CD4-positive, alpha-beta T cell treated with Interleukin-1 beta for 1 hour (primary cell): ENCODE measurements around the gene FOXRED2.
"Not testable (repeated sequence)": the region's sequence is repeated elsewhere in the genome, so short reads cannot be mapped to it uniquely, and the experiment has no call there.

Source experiments
- DNase-seq, 2 donors: peaks; one replicate each; pipeline ENCODE4 v3.0.0-alpha.2; 2020 to 2022

The FOXRED2 gene

DNA sequence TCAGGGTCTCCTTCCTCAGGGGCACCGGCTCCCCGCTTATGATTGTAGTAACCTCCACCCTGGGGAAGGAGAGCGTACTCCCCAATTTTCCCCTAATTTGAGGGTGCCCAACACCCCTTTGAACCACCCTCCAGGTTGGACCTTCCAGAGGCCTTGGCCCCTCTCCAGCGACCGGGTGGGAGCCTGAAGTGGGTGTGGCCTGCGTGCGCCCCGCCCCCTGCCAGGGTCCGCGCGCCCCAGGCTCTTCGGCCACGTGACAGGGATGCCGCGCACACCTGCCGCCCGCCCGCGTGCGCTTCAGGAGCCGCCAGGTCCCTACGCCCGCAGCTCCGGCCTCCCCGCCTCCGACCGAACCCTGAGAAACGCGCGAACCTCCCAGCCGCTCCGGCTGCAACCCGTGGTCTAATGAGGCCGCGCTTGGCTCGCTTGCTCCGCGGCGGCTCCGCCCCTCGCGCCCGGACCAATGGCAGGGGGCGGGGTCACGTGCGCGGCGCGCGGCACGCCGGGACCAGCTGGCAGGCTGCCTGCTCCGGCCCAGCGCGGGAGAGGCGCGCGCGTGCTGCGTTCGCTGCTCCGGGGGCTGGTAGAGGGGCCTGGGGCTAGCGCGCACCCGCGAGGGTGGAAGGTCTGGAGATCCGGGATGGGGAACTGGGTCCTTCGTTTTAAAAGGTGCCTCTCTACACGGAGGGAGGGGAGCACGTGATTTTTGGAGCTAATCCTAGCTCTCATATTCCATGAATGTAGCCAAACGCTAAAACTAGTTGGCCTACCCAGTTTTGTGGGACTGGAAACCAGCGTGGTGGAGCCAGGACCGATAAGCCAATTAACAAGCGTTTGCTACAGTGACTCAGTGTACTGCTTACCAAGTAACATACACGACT lies at the start of gene FOXRED2:
Gene FOXRED2, minus strand, starts transcription at position 404 of the 881 bp plus-strand sequence. CDS start 618 bp downstream, outside the sequence.
- peak; percentile 89 to 92 for DNase-seq

DNA sequence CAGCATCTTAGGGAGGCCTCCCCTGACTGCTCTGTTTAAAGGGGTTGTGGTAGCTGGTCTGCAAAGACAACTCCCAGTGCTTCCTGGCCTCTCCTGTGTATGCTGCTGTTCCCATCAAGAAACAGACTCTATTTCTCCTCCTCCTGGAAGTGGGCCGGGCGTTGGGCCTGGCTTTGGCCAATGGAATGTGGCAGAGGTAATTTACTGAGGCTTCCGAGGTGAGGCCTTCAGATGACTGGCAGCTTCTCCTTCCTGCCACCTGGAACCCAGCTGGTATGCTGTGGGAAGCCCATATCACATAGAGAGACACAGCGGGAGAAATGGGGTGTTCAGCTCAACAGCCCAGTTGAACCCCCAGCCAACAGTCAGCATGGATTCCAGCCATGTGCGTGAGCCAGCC lies 47.3 kb upstream of the FOXRED2 start:
- DNase-seq = no peak

GRCh38 chr22:36552289-36552688 lies 45.4 kb upstream of the FOXRED2 start:
- DNase-seq = peak in 1 of 2 donors; percentile 19

GRCh38 chr22:36550701-36551495 lies 44.1 kb upstream of the FOXRED2 start:
- DNase-seq = no peak

- DNase-seq = no peak
Measured at GRCh38 chr22:36549033-36549432, 42.2 kb upstream of the FOXRED2 start.

GRCh38 chr22:36548606-36549005 lies 41.8 kb upstream of the FOXRED2 start:
- no peak for DNase-seq

GRCh38 chr22:36546932-36547331 lies 40.1 kb upstream of the FOXRED2 start:
- DNase-seq = no peak

DNA sequence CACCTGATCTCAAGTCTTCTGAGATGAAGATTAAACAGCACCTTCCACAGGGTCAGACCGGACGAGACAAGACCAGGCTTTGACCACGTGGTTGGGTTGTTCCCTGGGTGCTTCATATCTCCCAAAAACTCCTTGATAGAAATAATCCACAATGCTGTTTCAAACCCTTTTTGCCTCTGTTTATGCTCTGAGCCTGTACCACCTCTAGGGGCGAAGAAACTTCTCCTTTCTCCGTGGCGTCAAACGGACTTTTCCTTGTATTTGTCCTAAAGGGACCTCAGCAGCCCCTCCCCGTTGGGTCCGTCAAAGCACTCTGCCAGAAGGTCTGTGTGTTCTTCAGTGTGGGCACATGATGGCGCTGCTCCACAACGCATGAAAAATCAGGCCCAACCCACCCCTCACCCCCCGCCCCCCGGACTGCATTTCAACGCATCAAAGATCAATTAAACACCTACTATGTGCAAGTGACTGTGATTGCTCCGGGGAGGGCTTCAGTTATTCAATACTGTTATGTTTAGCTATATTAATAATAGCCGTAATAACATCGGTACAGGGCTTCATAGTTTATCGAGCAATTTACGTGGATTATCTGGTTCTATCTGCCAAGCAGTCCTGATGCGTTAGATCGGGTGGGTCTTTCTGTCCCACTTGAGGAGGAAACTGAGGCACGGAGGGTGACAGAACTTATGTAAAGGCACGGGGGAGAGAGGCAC lies 39.4 kb upstream of the FOXRED2 start:
- DNase-seq = peak; percentile 26 to 40

DNA sequence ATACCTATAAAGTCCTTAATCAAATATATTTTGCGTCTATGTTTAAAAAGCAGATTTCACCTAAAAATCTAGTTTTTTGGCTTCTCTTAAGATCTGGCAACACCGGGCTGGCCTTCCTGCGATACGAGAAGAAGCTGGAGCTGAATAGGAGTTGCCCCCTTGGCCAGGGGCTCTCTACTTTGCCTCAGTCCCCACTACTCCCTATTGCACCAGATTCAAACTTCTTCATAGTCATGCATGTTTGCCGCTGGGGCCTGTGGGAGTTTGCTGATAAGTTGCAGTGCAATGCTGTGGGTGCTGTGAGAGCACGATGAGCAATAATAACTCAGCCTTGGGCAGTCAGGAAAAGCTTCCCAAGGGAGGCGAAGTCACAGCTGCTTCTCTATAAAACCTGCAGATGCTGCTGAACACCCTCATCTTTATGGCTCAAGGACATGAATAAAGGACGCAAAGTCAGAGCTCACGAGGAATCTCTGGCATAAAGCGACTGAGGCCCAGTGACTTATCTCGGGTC lies 37.3 kb upstream of the FOXRED2 start:
- no peak for DNase-seq

GRCh38 chr22:36541831-36542411 lies 35.1 kb upstream of the FOXRED2 start:
- no peak for DNase-seq

DNA sequence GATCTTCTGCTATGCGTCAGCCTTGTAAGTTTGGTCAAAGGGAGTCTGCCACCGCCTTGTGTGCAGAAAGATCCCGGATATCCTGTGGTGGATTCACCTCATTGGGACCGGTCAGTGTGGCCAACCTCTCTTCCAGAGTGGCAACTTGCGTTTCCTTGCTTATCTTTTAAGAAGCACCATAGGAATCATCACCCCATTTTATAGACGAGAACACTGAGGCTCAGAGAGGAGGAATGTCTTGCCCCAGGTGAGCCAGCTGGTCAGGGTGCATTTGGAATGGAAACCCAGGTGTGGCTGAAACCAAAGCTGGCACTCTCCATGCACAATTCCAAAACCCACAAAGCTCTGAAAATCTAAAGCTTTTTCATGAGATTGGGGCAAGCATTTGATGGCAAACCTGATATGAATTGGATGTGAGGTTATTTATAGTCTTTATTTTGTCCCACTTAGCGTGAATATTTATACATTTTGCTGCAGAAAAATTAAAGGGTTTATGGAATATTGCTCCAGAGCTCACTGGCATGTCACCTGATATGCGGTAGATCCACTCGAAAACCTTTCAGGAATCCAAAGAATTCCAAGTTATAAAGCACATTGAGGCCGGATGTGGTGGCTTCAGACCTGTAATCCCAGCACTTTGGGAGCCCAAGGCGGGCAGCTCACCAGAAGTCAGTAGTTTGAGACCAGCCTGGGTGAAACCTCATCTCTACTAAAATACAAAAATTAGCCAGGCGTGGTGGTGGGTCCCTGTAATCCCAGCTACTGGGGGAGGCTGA lies 34.2 kb upstream of the FOXRED2 start:
- no peak for DNase-seq

- DNase-seq = no peak
Measured at GRCh38 chr22:36538529-36538928, 31.7 kb upstream of the FOXRED2 start.

DNA sequence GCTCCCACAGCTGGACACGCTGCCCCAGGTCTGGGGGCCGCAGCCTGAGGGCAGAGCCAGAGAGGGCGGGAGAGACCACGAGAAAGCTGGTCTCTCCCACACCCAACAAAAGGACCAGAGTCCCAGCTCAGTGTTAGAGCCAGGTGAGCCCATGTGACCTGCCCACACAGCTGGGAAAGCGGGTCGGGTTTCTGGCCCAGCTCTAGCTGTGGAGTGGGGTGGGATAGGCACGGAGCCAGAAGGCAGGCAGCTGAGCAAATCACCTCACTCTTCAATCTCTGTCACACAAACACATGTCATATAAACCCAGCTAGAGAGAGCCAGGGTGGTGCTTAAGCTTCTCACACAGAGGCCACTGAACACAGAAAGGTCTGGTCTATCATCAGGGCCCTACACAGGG lies 29.9 kb upstream of the FOXRED2 start:
- no peak for DNase-seq

DNA sequence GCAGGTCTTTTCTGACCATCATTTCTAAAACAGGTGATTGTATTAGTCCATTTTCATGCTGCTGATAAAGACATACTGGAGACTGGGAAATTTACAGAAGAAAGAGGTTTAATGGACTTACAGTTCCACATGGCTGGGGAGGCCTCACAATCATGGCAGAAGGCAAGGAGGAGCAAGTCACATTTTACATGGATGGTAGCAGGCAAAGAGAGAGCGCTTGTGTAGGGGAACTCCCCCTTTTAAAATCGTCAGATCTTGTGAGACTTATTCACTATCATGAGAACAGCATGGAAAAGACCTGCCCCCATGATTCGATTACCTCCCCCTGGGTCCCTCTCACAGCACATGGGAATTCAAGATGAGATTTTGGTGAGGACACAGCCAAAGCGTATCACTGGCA lies 26.5 kb upstream of the FOXRED2 start:
- not testable (repeated sequence) for DNase-seq

DNA sequence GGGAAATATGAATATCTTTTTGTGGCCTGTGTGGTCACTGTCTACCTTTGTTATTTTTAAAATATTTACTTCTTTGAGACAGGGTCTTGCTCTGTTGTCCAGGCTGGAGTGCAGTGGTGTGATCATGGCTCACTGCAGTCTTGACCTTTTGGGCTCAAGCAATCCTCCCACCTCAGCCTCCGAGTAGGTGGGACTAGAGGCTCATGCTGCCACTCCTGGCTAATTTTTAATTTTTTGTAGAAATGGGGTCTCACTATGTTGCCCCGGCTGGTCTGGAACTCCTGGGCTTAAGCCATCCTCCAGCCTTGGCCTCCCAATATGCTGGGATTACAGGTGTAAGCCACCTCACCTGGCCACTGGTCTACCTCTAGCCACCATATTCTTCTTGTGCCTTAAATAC lies 25.6 kb upstream of the FOXRED2 start:
- no peak for DNase-seq

DNA sequence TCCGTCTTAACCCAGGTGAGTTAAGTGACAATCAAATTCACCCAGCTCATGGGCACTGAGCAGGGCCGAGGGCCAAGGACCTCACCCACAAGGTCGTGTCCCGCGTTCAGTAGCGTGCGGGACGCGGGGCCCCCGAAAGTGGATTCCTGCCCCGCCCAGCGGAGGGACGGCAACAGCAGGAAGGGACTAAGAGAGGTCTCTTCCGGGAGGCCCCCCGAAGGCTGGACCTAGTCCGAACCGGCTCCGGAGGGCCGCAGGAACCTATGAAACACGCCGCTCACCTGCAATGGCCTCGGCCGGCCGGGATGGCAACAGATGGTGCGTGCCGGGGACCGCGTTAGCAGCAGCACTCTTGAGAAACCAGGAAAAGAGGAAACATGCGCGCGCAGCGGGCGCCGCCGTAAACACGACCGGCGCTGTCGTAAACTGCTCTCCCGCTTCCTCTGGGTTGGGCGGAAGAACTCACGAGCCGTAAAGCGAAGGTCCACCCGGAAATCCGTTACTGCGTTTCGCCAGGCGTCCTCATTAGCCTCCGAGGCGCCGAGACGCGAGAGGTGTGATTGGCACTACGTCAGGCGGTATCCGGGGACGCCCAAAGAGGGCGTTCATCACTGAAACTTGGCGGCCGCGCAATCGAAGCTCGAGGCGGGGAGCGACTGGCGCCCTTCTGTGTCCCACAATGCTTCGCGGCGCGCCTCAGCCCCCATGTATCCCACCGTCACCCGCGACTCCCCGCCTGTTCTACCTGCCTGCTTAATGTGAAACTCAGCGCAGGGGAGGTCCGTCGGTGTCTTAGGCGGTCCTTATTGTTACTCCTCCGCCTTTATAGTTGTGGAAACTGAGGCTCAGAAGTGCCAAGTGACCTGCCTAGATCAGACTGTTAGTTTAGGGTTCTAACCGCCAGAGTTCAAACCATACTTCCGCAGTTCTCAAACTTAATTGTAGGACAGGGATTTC lies 22.2 kb upstream of the FOXRED2 start, which contains the start of gene EIF3D:
Gene EIF3D, minus strand, starts transcription at position 372 of the 957 bp plus-strand sequence. CDS start 3,045 bp downstream, outside the sequence.
- DNase-seq = peak; percentile 99 to 100

GRCh38 chr22:36528341-36528740 lies 21.5 kb upstream of the FOXRED2 start:
- DNase-seq = peak in 1 of 2 donors; percentile 27

- DNase-seq = no peak
Measured at GRCh38 chr22:36522662-36523061, 15.8 kb upstream of the FOXRED2 start.

GRCh38 chr22:36520423-36520822 lies 13.6 kb upstream of the FOXRED2 start:
- DNase-seq = no peak

DNA sequence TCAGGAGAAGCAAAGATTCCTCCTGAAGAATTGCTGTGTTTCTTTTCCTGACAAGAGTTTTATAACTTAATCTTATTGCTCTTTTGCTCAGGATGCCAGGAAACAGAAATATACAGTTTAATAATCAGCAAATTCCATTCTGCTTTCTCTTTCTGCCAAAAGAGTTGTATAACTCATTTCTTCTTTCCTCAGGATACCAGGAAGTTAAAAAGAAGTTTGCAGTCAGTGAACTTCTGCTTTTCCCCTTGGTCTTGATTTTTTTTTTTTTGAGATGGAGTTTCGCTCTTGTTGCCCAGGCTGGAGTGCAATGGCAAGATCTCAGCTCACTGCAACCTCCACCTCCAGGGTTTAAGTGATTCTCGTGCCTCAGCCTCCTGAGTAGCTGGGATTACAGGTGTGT lies 13.1 kb upstream of the FOXRED2 start:
- not testable (repeated sequence) for DNase-seq
